Activated CD4-positive, alpha-beta T cell treated with anti-CD3 and anti-CD28 coated beads, Interleukin-2, amount 50 U/mL, for 24 hours (primary cell): ENCODE data around the gene IGDCC3.

Experiments used
- DNase-seq, 2 donors: peaks; one replicate each; pipeline ENCODE4 v3.0.0-alpha.2; 2020; ENCODE audit warnings: low read depth in 1 of 2, low spot score in 1 of 2

The IGDCC3 gene

DNA sequence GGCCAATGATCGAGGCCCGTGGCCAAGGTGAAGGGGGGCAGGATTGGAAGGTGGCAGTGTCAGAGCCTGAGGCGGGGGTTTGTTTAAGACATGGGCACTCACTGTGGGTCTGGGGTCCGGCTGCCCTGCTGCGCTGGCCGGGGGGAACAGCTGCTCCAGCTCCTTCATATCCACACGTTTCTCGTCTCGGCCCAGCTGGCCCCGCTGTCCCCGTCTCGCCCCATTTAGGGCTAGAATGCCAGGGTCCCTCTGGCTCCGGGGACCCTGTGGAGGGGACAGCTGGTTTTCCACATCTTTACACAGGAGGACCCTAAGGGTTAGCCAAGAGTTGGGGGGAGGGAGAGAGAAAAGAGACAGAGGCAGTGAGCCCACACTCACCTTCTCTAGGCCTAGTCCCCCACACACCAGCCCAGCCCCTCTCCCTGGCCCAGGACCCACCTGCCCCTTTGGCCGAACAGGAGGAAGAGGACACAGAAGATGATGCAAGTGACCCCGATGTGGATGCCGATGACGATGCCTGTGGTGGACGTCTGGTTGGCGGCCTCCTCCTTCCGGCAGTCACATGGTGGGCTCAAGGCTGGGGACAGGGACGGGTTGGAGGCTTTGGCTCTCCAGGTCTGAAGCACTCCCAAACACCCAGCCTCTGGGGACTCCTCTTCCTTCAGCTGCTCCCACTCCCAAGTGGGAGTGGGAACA, 48.4 kb downstream of the IGDCC3 start:
- no peak for DNase-seq

DNA sequence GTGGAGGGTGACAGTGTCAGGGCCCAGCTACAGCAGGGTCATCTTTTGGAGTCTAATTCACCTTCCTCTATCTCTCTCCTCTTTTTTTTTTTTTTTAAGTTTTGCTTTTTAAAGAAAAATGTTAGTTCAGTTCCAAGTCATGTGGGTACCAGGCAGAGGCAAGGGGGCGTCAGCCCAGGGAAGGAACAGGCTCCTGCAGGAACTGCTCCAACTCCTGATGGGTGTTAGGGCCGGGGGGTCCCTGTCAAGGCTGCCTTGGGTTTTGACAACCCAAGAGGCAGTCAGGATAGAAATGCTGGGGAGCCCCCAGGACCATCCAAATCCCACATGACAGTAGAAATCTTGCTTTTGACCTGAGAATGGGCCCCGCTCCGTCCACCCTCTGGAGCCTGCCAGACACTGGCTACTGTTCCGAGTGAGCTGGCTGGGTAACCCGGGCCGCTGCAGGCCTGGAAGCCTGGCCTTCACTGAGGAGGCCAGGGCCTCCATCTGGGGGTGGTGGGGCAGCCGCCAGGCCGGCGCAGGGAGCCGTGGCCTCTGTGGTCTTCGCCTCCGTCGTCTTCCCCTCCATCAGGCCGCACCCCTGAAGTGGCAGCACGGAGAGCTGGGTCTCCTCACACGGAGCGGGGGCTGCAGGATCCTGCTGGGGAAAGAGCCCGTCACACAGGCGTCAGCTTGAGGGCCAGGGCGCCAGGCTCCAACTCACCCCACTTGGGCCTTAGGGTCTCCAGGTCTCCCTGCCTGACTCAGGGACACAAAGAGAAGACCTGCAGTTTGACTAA, 49.1 kb downstream of the IGDCC3 start:
- DNase-seq, result no peak

DNA sequence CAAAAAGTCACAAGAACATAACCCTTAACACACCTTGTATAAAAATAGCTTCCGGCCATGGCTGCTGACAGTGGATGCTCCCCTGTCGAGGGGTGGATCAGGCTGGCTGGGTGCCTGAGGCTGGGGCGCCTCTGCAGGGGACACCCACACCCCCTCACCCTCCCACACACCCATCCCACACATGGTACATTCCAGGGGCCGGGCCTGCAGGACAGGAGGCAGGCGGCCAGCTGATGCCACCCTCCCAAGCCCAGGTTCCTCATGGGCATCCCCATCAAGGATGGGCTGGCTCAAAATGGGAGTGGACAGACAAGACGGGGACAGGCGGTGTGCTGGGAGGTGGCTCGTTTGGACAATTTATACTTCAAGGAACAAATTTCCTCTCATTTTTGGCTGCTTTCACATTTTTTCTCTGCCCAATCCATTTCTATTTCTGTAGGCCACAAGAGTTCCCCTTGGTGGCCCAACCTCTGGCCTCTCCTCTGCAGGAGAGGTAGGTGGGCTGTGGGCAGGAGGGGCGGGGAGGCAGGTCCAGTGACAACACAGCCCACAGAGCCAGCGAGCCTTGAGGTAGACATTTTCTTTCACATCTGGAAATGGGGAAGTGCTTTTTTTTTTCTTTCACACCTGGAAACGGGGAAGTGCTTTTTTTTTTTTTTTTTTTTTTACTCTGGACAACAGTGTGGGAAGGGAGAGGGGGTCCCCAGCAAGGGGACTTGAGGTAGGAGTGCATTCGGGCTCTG, 50.0 kb downstream of the IGDCC3 start:
- no peak for DNase-seq

DNA sequence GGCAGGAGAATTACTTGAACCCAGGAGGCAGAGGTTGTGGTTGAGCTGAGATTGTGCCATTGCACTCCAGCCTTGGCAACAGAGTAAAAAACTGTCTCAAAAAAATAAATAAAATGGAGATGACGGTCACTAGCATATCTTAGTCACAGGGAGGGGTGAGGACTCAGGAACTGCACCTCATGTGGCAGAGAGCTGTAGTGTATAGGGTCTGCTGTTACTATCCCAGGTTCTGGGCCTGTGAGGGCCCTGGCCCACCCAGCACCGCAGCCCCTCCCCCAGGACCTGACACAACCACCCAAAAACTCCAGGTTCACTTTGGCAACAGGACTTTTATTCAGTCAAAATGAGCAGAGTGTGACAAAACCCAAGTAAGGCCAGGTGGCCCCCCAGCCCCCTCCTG, 51.0 kb downstream of the IGDCC3 start:
- no peak for DNase-seq

DNA sequence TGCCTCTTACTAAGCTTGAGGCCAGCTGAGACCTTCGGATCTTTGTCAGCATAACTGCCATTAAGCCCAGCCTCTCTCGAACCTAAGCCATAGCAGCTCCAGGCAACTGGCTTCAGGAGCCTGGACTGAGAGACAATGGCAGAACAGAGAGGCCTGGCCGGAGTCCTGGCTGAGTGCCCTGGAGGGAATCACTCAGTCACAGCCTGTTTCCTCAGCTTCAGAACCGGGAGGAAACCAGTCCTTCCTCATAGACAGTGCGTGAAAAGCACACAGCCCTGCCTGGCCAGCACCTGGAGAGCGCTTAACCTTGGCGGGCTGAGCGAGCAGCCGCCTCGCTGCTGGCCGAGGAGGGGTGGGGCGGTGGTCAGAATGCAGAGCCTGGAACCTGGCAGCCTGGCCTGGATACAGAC, 51.7 kb downstream of the IGDCC3 start:
- DNase-seq, result no peak

DNA sequence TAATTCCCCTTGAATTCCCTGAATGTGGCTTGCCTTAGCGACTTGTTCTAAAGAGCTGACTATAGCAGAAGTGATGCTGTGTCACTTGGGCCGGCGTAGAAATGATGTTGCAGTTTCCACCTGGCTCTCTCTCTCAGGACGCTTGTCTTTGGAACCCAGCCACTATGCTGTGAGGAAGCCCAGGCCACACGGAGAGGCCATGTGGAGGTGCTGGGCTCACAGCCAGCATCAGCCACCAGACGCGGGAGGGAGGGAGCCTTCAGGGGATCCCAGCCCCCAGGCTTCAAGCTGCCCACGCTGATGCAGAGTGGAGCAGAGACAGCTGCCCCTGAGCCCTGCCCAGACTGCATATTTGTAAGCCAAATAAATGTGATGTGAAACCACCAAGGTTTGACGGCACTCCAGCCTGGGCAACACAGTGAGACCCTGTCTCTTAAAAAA, 54.7 kb downstream of the IGDCC3 start:
- DNase-seq, result no peak

DNA sequence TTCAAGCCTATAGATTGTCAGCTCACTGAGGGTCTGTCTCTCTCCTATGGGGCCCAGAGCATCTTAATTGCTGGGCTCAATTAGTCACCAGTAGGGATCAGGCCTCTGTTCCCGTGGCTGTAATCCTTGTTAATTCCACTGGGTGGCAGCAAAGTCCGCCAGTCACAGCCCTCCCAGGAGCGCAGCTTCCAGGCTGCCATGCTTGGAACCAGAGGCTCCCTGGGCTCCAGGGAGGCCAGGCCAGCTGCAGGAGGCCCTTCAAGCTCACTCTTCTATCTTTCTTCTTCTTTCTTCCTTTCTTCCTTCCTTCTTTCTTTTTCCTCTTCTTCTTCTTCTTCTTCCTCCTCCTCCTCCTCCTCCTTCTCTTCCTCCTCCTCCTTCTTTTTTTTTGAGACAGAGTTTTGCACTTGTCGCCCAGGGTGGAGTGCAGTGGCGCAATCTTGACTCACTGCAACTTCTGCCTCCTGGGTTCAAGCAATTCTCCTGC, 58.9 kb downstream of the IGDCC3 start:
- peak; percentile 51 to 75 for DNase-seq

DNA sequence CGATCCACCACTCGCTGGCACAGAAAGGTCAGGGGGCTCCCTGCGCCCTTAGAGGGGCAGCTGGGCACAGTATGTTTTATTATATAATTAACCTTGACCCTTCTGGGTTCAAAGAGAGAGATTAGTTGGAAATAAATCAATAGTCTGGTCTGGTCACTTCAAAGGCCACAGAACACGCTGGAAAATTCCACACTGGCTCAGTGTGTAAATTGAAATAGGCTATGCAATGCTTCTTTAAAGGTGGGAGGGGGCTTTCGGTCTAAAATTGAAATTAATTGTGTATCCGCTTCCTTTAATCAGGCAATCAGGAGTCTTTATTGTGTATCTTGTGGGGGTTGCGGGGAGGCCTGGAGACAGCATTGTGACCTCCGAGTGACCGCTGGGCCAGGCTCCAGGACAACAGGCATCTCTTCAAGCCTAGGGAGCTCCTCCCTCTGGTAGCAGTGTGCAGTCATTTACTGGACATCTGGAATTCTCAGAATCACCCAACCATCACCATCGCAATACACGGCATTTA, 65.3 kb downstream of the IGDCC3 start:
- no peak for DNase-seq

DNA sequence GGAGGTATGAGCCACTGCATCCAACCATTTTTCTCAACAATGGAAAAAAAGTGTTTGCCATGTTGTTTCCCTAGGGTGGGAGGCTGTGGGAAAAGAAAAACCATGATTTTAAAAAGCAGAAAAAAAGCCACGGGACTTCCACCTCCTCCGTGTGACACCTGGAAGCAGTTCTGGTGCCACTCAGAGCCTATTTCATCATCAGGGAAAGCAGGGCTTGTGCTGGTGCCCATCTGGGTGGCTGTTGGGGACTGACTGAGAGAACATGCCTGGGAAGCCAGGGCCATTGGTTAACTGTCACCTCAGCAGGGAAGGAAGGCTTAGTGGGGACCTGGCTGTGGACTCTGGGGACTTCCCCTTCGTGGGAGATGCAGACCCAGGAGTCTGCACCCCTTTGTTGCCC, 66.0 kb downstream of the IGDCC3 start:
- no peak for DNase-seq

DNA sequence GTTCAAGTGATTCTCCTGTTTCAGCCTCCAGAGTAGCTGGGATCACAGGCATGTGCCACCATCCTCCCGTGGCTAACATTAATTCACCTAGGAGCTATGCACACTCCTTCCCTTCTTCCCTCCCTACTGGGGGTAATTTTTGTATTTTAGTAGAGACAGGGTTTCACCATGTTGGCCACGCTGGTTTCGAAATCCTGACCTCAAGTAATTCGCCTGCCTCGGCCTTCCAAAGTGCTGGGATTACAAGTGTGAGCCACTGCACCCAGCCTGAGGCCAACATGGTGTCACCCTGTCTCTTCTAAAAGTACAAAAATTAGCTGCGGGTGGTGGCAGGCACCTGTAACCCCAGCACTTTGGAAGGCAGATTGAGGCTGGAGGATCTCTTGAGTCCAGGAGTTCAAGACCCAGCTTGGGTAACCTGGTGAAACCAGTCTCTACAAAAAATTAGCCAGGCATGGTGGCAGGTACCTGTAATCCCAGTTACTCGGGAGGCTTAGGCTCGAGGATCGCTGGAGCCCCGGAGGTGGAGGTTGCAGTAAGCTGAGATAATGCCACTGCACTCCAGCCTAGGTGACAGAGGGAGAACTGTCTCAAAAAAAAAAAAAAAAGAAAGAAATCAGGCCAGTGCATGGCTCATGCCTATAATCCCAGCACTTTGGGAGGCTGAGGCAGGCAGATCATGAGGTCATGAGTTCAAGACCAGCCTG, 67.2 kb downstream of the IGDCC3 start:
- no peak for DNase-seq

DNA sequence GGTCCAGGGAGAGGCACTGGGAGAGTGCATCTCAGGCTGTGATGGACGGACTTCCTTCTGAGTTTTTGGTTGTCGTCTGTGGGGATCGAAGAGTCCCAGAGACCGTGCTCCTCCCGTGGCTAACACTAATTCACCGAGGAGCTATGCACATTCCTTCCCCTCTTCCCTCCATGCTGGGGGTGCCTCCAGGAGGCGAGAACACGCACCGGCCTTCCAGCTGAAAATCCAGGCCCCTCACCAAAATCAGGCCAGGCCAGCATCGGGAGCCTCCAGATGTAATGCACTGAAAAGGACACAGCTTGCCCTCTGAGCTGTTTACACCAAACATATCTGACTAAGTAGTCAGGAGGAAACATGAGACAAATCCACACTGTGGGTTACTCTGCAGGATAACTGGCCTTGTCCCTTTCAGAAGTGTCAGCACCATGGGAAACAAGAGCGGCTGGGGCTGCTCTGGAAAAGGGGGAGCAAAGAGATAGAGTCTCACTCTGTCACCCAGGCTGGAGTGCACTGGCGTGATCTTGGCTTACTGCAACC, 67.9 kb downstream of the IGDCC3 start:
- no peak for DNase-seq

DNA sequence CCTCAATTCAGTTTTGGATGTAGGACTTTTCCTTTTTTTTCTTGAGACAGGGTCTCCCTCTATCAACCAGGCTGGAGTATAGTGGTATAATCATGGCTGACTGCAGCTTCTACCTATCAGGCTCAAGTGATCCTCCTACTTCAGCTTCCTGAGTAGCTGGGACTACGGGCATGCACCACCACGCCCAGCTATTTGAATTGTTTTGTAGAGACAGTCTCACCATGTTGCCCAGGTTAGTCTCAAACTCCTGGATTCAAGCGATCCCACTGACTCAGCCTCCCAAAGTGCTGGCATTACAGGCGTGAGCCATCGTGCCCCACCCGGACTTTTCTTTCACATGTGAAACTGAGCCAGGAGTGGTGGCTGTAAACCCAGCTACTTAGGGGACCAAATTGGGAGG, 69.8 kb downstream of the IGDCC3 start:
- DNase-seq, result no peak

DNA sequence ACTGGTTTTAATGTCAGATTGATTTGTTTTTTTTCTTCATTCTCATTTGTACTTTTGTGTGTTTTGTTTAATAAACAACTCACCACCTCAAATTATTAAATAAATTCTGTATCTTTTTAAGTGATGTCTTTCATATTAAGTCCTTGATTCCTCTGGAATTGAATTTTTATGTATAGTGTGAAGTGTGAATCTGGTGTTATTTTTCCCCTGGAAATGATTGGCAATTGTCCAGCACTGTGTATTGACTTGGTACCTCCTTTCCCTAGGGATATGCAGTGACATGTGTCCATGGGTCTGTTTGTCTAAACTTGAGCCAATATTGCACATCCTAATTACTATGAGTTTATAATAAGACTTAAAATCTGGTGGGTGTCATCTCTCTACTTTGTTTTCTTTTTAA, 71.3 kb downstream of the IGDCC3 start:
- DNase-seq, result no peak

DNA sequence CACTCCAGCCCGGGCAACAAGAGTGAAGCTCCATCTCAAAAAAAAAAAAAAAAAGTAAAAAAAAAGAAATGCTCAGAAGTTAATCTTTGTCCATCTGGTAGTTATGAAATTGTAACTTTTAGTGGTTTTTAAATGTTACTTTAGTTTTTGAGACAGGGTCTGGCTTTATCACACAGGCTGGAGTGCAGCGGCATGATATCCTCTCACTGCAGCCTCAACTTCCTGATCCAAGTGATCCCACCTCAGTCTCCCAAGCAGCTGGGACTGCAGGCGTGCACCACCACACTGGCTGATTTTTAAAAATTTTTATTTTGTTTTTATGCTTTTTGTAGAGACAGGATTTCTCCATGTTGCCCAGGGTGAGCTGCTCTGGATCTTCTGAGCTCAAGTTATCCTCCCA, 72.0 kb downstream of the IGDCC3 start:
- DNase-seq, result no peak

DNA sequence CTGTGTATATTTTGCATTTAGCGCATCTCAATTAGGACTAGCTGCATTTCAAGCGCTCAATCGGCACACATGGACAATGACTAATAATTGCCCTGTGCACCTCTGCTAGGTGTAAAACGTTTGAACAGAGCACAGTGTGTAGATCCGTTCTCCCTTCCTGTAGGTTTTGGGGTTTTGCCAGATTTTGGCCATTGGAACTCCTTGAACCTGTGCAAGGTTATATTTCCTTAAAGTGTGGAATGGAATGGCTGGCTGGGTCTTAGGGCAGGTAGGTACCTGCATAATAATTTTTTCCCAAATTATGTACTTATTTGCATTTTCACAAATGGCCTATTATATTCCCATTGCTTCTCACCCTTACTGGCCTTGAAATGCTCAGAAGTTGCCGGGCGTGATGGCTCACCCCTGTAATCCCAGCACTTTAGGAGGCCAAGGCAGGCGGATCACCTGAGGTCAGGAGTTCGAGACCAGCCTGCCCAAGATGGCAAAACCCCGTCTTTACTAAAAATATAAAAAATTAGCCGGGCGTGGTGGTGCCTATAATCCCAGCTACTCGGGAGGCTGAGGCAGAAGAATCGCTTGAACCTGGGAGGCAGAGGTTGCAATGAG, 72.5 kb downstream of the IGDCC3 start:
- DNase-seq, result no peak

DNA sequence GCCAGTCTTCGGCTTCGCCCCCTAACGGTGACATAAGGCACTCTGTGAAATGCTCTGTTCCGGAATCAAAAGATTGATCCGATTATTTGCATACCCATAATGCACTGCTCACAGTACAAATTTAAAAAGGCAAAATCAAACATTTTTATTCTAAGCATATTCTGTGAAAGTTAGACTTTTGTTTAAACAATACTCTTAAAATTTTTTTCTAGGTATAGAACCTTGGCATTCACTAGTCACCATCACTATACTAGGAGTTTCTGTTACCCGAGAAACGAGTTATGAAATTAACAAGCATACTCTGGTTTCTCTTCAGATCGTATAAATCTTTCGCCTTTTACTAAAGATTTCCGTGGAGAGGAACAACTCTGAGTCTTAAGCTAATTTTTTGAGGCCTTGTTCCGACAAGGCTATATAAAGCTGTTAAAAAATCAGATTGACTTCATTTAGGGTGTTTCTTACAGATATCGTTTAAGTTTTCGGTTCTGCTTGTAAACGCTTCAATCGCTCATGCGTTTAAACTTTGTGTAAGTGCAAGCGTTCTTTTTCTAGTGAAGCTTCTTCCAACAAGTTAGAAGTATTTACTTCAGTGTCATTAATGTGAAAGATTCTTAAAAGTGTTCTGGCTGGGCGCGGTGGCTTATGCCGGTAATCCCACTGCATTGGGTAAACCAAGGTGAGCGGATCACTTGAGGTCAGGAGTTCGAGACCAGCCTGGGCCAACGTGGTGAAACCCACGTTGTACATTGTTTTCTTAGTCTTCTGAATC, 73.2 kb downstream of the IGDCC3 start, which contains the start of gene RNU5B-1:
Gene RNU5B-1 (plus strand): TSS at position 297 of the 769 bp plus-strand sequence.
- DNase-seq, result peak; percentile 61 to 85

DNA sequence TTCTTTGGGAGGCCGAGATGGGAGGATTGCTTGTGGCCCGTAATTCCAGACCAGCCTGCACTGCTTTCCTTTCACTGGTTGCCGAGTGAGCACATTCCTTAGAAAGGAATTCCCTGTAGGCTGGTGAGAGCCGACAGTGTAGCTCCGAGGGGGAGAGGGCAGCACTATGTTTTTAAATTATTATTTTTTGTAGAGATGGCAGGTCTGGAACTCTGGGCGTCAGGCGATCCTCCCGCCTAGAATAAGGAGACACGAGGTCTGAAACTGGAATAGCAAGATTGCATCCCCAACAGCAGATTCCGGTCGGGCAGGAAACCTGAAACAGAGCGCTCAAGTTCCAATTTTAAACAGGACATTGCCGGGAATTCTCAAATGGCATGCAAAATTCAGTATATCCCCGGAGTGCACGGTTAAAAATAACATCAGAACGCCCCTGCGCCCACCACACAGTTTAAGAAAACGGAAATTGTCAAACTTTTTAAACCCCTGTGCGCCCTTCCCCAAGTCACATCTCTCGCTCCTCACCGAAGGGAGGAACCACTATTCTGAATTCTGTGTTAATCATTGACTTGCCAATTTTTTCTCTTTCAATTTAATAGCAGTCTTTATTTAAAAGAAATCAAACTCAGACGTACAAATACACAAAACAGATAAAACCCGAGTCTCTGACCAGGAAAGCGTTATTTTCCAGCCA, 74.0 kb downstream of the IGDCC3 start:
- DNase-seq, result no peak

DNA sequence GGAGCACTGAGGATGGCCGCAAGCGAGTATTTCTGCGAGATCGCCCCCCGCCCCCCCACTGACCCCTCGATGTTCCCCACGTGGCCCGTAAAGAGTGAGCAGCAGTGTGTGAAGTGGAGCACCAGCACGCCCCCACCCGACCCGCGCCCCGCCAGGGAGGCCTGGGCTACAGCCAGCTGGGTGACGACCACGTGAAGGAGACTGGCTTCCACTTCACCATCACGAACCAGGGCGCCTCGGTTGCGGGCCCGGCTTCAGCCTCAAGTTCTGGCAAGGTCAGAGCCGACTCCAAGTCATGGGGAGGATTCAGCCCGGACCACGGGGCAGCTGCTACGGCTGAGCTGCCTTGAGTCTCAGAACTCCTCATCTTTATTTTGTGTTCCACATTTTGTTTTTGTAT, 75.7 kb downstream of the IGDCC3 start:
- DNase-seq, result no peak

DNA sequence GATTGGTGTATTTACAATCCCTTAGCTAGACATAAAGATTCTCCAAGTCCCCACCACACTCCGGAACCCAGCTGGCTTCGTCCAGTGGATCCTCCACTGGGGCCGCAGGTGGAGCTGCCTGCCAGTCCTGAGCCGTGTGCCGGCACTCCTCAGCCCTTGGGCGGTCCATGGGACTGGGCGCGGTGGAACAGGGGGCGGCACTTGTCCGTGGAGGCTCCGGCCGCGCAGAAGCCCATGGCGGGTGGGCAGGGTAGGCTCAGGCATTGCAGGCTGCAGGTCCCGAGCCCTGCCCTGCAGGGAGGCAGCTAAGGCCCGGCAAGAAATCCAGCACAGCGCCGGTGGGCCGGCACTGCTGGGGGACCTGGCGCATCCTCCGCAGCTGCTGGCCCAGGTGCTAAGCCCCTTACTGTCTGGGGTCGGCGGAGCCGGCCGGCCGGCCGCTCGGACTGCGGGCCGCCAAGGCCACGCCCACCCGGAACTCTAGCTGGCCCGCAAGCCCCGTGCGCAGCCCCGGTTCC, 76.8 kb downstream of the IGDCC3 start:
- DNase-seq, result no peak
